GM23338 (cell line): ENCODE data around the gene GPR4.

Experiments
- CREB1 ChIP-seq: fragments of 250-450 bp; sonication (Bioruptor Pico); IDR thresholded peaks from 2 replicates; pipeline ENCODE4 v1.5.0; 2020; ENCODE audit warnings: low read depth, mild to moderate bottlenecking, moderate library complexity
- ETS1 ChIP-seq: IDR thresholded peaks from 2 replicates; pipeline ENCODE4 v1.6.1; 2016; ENCODE audit warnings: antibody characterized with exemption
- EZH2 ChIP-seq: fragments of 200-600 bp; sonication (generic); IDR thresholded peaks from one replicate; pipeline ENCODE4 v1.8.0; 2017; ENCODE audit warnings: antibody characterized with exemption, mild to moderate bottlenecking, low read depth; ENCODE audit not compliant: unreplicated experiment
- EZH2phosphoT487 ChIP-seq: fragments of 200-600 bp; sonication (generic); IDR thresholded peaks from one replicate; pipeline ENCODE4 v1.8.1; 2018; ENCODE audit warnings: antibody characterized with exemption; ENCODE audit not compliant: unreplicated experiment
- JUNB ChIP-seq: IDR thresholded peaks from one replicate; pipeline ENCODE4 v1.6.1; 2016; ENCODE audit warnings: antibody characterized with exemption; ENCODE audit not compliant: unreplicated experiment
- NANOG ChIP-seq: IDR thresholded peaks from 2 replicates; pipeline ENCODE4 v1.6.1; 2016; ENCODE audit warnings: antibody characterized with exemption, borderline replicate concordance
- POLR2AphosphoS5 ChIP-seq: IDR thresholded peaks from 2 replicates; pipeline ENCODE4 v1.6.1; 2016; ENCODE audit warnings: antibody characterized with exemption, low read depth
- REST ChIP-seq: IDR thresholded peaks from one replicate; pipeline ENCODE4 v1.6.1; 2018; ENCODE audit warnings: antibody characterized with exemption; ENCODE audit not compliant: unreplicated experiment
- STAT1 ChIP-seq: IDR thresholded peaks from one replicate; pipeline ENCODE4 v1.6.1; 2016; ENCODE audit warnings: antibody characterized with exemption; ENCODE audit not compliant: unreplicated experiment
- ZNF331 ChIP-seq: fragments of 250-450 bp; sonication (Bioruptor Pico); IDR thresholded peaks from 2 replicates; pipeline ENCODE4 v1.5.0; 2020; ENCODE audit warnings: low read depth, mild to moderate bottlenecking, moderate library complexity
- TF ChIP-seq, protein P1 (sequence below), 2 experiments: fragments of 200-600 bp in 1 of 2; sonication (generic) in 1 of 2; conservative IDR thresholded peaks; 2 replicates each; pipeline versions ENCODE4 v1.5.1 to v1.6.1; 2016 to 2017; ENCODE audit warnings: antibody characterized with exemption in 2 of 2, low read depth in 2 of 2, mild to moderate bottlenecking in 2 of 2, moderate library complexity in 1 of 2

DNA sequence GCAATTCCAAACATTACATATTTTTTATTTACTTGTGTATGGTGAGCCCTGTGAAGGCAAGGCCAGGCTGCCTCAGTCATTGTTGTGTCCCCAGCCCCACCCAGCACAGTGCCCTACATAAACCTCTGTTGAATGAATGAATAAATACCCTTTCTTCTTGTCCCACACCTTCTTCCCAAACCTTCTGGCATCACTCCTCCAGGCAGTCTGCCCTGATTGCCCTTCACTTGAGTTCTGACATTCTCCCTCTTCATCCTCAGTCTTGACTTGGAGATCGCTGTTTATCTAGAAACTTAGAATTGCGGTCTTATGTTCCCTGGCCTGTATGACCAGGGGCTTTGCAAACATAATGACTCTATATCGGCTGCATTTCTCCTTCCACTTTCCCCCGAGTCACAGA lies 12.2 kb downstream of the GPR4 start:
- TF ChIP-seq, protein P1, sequence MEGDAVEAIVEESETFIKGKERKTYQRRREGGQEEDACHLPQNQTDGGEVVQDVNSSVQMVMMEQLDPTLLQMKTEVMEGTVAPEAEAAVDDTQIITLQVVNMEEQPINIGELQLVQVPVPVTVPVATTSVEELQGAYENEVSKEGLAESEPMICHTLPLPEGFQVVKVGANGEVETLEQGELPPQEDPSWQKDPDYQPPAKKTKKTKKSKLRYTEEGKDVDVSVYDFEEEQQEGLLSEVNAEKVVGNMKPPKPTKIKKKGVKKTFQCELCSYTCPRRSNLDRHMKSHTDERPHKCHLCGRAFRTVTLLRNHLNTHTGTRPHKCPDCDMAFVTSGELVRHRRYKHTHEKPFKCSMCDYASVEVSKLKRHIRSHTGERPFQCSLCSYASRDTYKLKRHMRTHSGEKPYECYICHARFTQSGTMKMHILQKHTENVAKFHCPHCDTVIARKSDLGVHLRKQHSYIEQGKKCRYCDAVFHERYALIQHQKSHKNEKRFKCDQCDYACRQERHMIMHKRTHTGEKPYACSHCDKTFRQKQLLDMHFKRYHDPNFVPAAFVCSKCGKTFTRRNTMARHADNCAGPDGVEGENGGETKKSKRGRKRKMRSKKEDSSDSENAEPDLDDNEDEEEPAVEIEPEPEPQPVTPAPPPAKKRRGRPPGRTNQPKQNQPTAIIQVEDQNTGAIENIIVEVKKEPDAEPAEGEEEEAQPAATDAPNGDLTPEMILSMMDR (conservative IDR thresholded peaks at IDR 0.05; ENCODE audit: low read depth in 2 of 2), result no peak
- TF ChIP-seq EZH2, result no peak
- no peak for TF ChIP-seq ETS1
- TF ChIP-seq POLR2AphosphoS5, result no peak
- no peak for TF ChIP-seq REST
- no peak for TF ChIP-seq CREB1 (CRISPR knock-in tag)
- TF ChIP-seq EZH2phosphoT487, result no peak
- no peak for TF ChIP-seq JUNB
- TF ChIP-seq NANOG, result no peak
- no peak for TF ChIP-seq STAT1
- TF ChIP-seq ZNF331 (CRISPR knock-in tag), result no peak
